GM12878 (cell line): ENCODE measurements around the gene DDX19B. TPM values are rescaled to one million over a fixed set of nuclear protein-coding genes. Genes with fewer than 3 reads are reported as not detected.

Experiments used
- ATAC-seq: fragments of 200-7000 bp; cut with Tn5 transposase; 3 replicates; pipeline ENCODE4 v1.9.1; 2020; ENCODE audit warnings: mild to moderate bottlenecking, moderate library complexity
- BruUV-seq: library from RNA; stranded (reverse); fragments of 400-500 nt; replicated peaks from 2 replicates; lab custom pipeline; 2021; lab: Mats Ljungman, UMichigan
- CTCF ChIA-PET: fragments of 300-600 bp; sonication (Branson Sonifier 250); formaldehyde crosslinking; extraction: SDS; loops from one replicate; lab custom pipeline; 2021; ENCODE audit warnings: inconsistent platforms; lab: Yijun Ruan, JAX
- POLR2A ChIA-PET: fragments of 350-600 bp; formaldehyde crosslinking; extraction: SDS; loops from one replicate; lab custom pipeline; 2021; ENCODE audit warnings: inconsistent platforms; lab: Charles Lee
- RAD21 ChIA-PET: fragments of 300-600 bp; sonication (Branson Sonifier 250); formaldehyde crosslinking; loops from one replicate; lab custom pipeline; 2023; ENCODE audit warnings: antibody characterized with exemption; ENCODE audit not compliant: unreplicated experiment; lab: Charles Lee
- SMC1A ChIA-PET: fragments of 300-600 bp; sonication (Branson Sonifier 250); formaldehyde crosslinking; loops from one replicate; lab custom pipeline; 2023; ENCODE audit not compliant: unreplicated experiment, uncharacterized antibody; lab: Charles Lee
- DNase-seq: peaks from one replicate; pipeline ENCODE4 v3.0.0-alpha.2; 2011; ENCODE audit warnings: low read depth, low spot score
- FAIRE-seq: peaks from 3 replicates; lab custom pipeline; 2011; peaks lifted over from hg19 to GRCh38; lab: Jason Lieb, UNC
- H2AFZ ChIP-seq: 2 replicates; pipeline ENCODE4 v1.6.0; 2011; ENCODE audit warnings: low read depth, low read length, control low read depth; ENCODE audit not compliant: control insufficient read depth
- H3K27ac ChIP-seq: 2 replicates; pipeline ENCODE4 v1.5.1; 2011; ENCODE audit warnings: control low read depth; ENCODE audit not compliant: control insufficient read depth, insufficient read depth
- H3K27me3 ChIP-seq, 2 experiments: replicated peaks in 1 of 2; 2 replicates each; pipeline versions ENCODE4 v1.6.0 to v1.6.1; 2011; ENCODE audit warnings: low read length in 1 of 2; ENCODE audit not compliant: control insufficient read depth in 2 of 2, insufficient read depth in 2 of 2
- H3K36me3 ChIP-seq, 2 experiments: 2 replicates each; pipeline ENCODE4 v1.5.1; 2011; ENCODE audit warnings: low read length in 1 of 2; ENCODE audit not compliant: control insufficient read depth in 2 of 2, insufficient read depth in 2 of 2
- H3K4me1 ChIP-seq: 2 replicates; pipeline ENCODE4 v1.6.1; 2011; ENCODE audit warnings: mild to moderate bottlenecking, low read length, moderate library complexity, mixed read lengths; ENCODE audit not compliant: control insufficient read depth, insufficient read depth
- H3K4me2 ChIP-seq: 2 replicates; pipeline ENCODE4 v1.6.0; 2011; ENCODE audit warnings: control low read depth; ENCODE audit not compliant: control insufficient read depth, insufficient read depth
- H3K4me3 ChIP-seq: fragments of 200-600 bp; sonication (generic); 2 replicates; pipeline ENCODE4 v1.5.1; 2016
- H3K79me2 ChIP-seq: 2 replicates; pipeline ENCODE4 v1.6.0; 2011; ENCODE audit warnings: low read length; ENCODE audit not compliant: control insufficient read depth, insufficient read depth
- H3K9ac ChIP-seq: 2 replicates; pipeline ENCODE4 v1.8.0; 2011; ENCODE audit warnings: low read length, control low read depth, mixed read lengths; ENCODE audit not compliant: control insufficient read depth, insufficient read depth
- H3K9me3 ChIP-seq: replicated peaks from 3 replicates; pipeline ENCODE4 v1.5.1; 2011; ENCODE audit warnings: mild to moderate bottlenecking, low read length; ENCODE audit not compliant: control insufficient read depth, insufficient read depth
- H4K20me1 ChIP-seq: 2 replicates; pipeline ENCODE4 v1.6.0; 2011; ENCODE audit not compliant: control insufficient read depth, insufficient read depth
- BCL11A ChIP-seq: IDR thresholded peaks from 2 replicates; pipeline ENCODE4 v1.6.1; 2011; ENCODE audit warnings: low read depth, low read length
- CEBPB ChIP-seq, 2 experiments: fragments of 150-350 bp in 1 of 2; IDR thresholded peaks; 2 replicates each; pipeline ENCODE4 v1.6.1; 2012 to 2014; ENCODE audit warnings: low read depth in 2 of 2, low read length in 2 of 2, borderline replicate concordance in 1 of 2, inconsistent platforms in 1 of 2
- DPF2 ChIP-seq: fragments of 450-650 bp; IDR thresholded peaks from 2 replicates; pipeline ENCODE4 v1.6.1; 2017; ENCODE audit warnings: mild to moderate bottlenecking
- JUNB ChIP-seq: IDR thresholded peaks from 2 replicates; pipeline ENCODE4 v1.6.1; 2016; ENCODE audit warnings: antibody characterized with exemption, mild to moderate bottlenecking
- MEF2B ChIP-seq: fragments of 450-650 bp; IDR thresholded peaks from 2 replicates; pipeline ENCODE4 v1.6.1; 2018; ENCODE audit warnings: mild to moderate bottlenecking, moderate library complexity; ENCODE audit not compliant: partially characterized antibody, poor library complexity, severe bottlenecking
- POLR2AphosphoS5 ChIP-seq: IDR thresholded peaks from 2 replicates; pipeline ENCODE4 v1.6.1; 2011; ENCODE audit warnings: mild to moderate bottlenecking, low read length, inconsistent platforms
- SIX5 ChIP-seq: IDR thresholded peaks from 2 replicates; pipeline ENCODE4 v1.6.1; 2011; ENCODE audit warnings: mild to moderate bottlenecking, low read depth, low read length, moderate library complexity; ENCODE audit not compliant: severe bottlenecking
- SMAD1 ChIP-seq: fragments of 450-650 bp; IDR thresholded peaks from 2 replicates; pipeline ENCODE4 v1.6.1; 2018; ENCODE audit warnings: mild to moderate bottlenecking, low read depth; ENCODE audit not compliant: partially characterized antibody
- WGBS: methylation state at CpG from one replicate; pipeline ENCODE4 v1.1.6; 2016; ENCODE audit warnings: low lambda C conversion rate; ENCODE audit not compliant: insufficient replicate concordance, insufficient coverage; ENCODE audit errors: missing lambda C conversion rate; 5-methylcytosine and 5-hydroxymethylcytosine counted together
- in situ Hi-C: fragments of 300-500 bp; cut with MboI; formaldehyde crosslinking; loops from 9 replicates; pipeline ENCODE4 v1.14.3; 2018; ENCODE audit warnings: mixed read lengths
- intact Hi-C: fragments of 100-400 bp; cut with micrococcal nuclease; formaldehyde crosslinking; loops from one replicate; pipeline ENCODE4 v1.14.2; 2022; ENCODE audit not compliant: unreplicated experiment
- polyA plus RNA-seq, 11 experiments: library from polyadenylated mRNA; depleted of rRNA in 4 of 11; unstranded in 6 of 11; stranded (reverse) in 5 of 11; fragments of >200 nt; fragmentation: Nextera tagmentation in 4 of 11; fragmentation: Illumina TruSeq in 1 of 11; extraction: Ambion mirVana in 4 of 11; extraction: Trizol in 1 of 11; gene quantifications; 1 replicate in 1 of 11; 2 replicates in 10 of 11; pipeline versions ENCODE4 v1.2.1 to v1.2.3, GENCODE V29; 2011 to 2016; ENCODE audit warnings: inconsistent platforms in 2 of 11, missing spikeins in 2 of 11, low read depth in 1 of 11
- total RNA-seq, 4 experiments: library from RNA; depleted of rRNA in 3 of 4; stranded (reverse); fragments of >200 nt in 3 of 4; fragmentation: Illumina TruSeq in 1 of 4; extraction: Trizol in 1 of 4; gene quantifications; 2 replicates each; pipeline versions ENCODE4 v1.2.1 to v1.2.3, GENCODE V29; 2013 to 2021
- TF ChIP-seq, protein P1 (sequence below): fragments of 450-650 bp; IDR thresholded peaks from 2 replicates; pipeline ENCODE4 v1.6.1; 2017; ENCODE audit warnings: mild to moderate bottlenecking, moderate library complexity
- TF ChIP-seq, protein P2 (sequence below): IDR thresholded peaks from 2 replicates; pipeline ENCODE4 v1.6.1; 2011; ENCODE audit warnings: borderline replicate concordance, low read depth, mild to moderate bottlenecking, moderate library complexity, low read length; ENCODE audit not compliant: insufficient read depth, poor library complexity, severe bottlenecking

Gene DDX19B
- total and polyA plus RNA-seq, 10 of the 15 experiments (the other 5 are each of a cell fraction or from before 2014, with no cell fraction given) = 14.1 to 69.1 (median 42.5) TPM

DNA sequence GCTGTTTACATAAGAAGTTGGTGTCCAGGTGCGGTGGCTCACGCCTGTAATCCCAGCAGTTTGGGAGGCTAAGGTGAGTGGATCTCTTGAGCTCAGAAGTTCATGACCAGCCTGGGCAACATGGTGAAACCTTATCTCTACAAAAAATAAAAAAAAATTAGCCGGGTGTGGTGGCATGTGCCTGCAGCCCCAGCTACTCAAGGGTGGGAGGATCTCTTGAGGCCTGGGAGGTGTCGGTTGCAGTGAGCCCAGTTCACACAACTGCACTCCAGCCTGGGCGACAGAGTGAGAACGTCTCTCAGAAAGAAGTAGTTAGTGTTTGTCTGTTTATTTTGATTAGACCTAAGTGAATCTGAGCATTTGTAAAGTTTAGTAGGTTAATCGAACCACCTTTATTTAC lies 60.6 kb downstream of the DDX19B start (continued):
- TF ChIP-seq, protein P1, sequence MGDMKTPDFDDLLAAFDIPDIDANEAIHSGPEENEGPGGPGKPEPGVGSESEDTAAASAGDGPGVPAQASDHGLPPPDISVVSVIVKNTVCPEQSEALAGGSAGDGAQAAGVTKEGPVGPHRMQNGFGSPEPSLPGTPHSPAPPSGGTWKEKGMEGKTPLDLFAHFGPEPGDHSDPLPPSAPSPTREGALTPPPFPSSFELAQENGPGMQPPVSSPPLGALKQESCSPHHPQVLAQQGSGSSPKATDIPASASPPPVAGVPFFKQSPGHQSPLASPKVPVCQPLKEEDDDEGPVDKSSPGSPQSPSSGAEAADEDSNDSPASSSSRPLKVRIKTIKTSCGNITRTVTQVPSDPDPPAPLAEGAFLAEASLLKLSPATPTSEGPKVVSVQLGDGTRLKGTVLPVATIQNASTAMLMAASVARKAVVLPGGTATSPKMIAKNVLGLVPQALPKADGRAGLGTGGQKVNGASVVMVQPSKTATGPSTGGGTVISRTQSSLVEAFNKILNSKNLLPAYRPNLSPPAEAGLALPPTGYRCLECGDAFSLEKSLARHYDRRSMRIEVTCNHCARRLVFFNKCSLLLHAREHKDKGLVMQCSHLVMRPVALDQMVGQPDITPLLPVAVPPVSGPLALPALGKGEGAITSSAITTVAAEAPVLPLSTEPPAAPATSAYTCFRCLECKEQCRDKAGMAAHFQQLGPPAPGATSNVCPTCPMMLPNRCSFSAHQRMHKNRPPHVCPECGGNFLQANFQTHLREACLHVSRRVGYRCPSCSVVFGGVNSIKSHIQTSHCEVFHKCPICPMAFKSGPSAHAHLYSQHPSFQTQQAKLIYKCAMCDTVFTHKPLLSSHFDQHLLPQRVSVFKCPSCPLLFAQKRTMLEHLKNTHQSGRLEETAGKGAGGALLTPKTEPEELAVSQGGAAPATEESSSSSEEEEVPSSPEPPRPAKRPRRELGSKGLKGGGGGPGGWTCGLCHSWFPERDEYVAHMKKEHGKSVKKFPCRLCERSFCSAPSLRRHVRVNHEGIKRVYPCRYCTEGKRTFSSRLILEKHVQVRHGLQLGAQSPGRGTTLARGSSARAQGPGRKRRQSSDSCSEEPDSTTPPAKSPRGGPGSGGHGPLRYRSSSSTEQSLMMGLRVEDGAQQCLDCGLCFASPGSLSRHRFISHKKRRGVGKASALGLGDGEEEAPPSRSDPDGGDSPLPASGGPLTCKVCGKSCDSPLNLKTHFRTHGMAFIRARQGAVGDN = no peak

DNA sequence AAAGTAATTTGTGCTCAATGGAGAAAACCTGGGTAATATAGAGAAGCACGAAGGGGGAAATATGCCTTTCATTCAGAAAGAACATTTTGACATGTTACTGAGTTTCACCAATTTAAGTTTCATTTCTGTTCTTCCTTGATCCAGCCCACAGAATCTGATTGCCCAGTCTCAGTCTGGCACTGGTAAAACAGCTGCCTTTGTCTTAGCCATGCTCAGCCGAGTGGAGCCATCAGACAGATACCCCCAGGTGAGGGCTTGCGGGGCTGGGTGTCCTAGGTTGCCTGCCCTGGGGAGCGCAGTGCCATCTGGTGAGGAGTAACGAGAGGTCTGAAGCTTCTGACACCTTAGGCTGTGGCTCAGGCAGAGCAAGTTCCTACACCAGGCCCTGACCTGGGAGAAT lies 65.4 kb downstream of the DDX19B start:
- peak overlapping the region; percentile 27; the same call in 1 of the 2 replicates for H3K27ac ChIP-seq
- no peaks in the 10 kb centered on the region for H4K20me1 ChIP-seq
- BruUV-seq = no TSS peak
- peaks cover 13 to 38% of the 10 kb centered on the region in 2 experiments for H3K36me3 ChIP-seq
- in situ Hi-C loops = no loop called here
- DNase-seq (no peak), FAIRE-seq (peak; percentile 18), ATAC-seq (peak; percentile 56)
- SMC1A ChIA-PET = no interaction called here
- CTCF ChIA-PET = no interaction called here
- peak; percentile 27; the same call in 1 of the 2 replicates for TF ChIP-seq POLR2AphosphoS5
- no peak for TF ChIP-seq SIX5
- TF ChIP-seq CEBPB (IDR thresholded peaks at IDR 0.05; ENCODE audit: borderline replicate concordance in 1 of 2, low read depth in 2 of 2, low read length in 2 of 2) = no peak
- no peak for TF ChIP-seq DPF2
- no peak for TF ChIP-seq SMAD1
- no peak for TF ChIP-seq MEF2B
- TF ChIP-seq JUNB = 0 out of 2 replicates have a peak, but pooled peaks have one; percentile 12
- TF ChIP-seq, protein P2, sequence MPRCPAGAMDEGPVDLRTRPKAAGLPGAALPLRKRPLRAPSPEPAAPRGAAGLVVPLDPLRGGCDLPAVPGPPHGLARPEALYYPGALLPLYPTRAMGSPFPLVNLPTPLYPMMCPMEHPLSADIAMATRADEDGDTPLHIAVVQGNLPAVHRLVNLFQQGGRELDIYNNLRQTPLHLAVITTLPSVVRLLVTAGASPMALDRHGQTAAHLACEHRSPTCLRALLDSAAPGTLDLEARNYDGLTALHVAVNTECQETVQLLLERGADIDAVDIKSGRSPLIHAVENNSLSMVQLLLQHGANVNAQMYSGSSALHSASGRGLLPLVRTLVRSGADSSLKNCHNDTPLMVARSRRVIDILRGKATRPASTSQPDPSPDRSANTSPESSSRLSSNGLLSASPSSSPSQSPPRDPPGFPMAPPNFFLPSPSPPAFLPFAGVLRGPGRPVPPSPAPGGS = no peak
- no peak for TF ChIP-seq BCL11A
- H3K79me2 ChIP-seq = no peaks in the 10 kb centered on the region
- no peaks in the 10 kb centered on the region for H3K9me3 ChIP-seq
- H3K4me3 ChIP-seq = no peak overlapping the region
- H3K27me3 ChIP-seq = no peaks in the 10 kb centered on the region
- no peak overlapping the region for H3K9ac ChIP-seq
- RAD21 ChIA-PET = interaction anchor here (1.2 kb wide), 1 partner anchor 114 kb away, joined by 3 read pairs; no protein-coding TSS in a partner anchor
- H3K4me2 ChIP-seq = no peak overlapping the region
- H2AFZ ChIP-seq = no peak overlapping the region
- intact Hi-C loops = no loop called here
- WGBS = 22% methylated on average over 5 of the region's 5 CpGs
- POLR2A ChIA-PET = interaction anchor here (0.5 kb wide), 1 partner anchor 127 kb away, joined by 5 read pairs; no protein-coding TSS in a partner anchor
- H3K4me1 ChIP-seq = no peaks in the 10 kb centered on the region
